GM21360 (cell line): ENCODE results near the gene AFF1.
A peak's percentile ranks its signal among the peaks of the same experiment; 100 is the strongest.

Experiments used
- ATAC-seq: cut with Tn5 transposase; IDR thresholded peaks from one replicate; pipeline ENCODE4 v1.9.1; 2021; ENCODE audit warnings: mild to moderate bottlenecking, moderate library complexity; ENCODE audit not compliant: unreplicated experiment

The AFF1 gene

GRCh38 chr4:86950831-86951525 is 16.2 kb downstream of the AFF1 start:
- ATAC-seq: no peak

GRCh38 chr4:86955888-86956451 is 21.2 kb downstream of the AFF1 start:
- no peak for ATAC-seq

- ATAC-seq: peak; percentile 60
Measured at GRCh38 chr4:86957215-86957614, 22.4 kb downstream of the AFF1 start.

- no peak for ATAC-seq
Measured at GRCh38 chr4:86959588-86960500, 25.0 kb downstream of the AFF1 start.

GRCh38 chr4:86960557-86960961 is 25.7 kb downstream of the AFF1 start:
- no peak for ATAC-seq

- ATAC-seq: no peak
Measured at GRCh38 chr4:86961116-86961515, 26.3 kb downstream of the AFF1 start.

GRCh38 chr4:86961605-86962295 is 26.9 kb downstream of the AFF1 start:
- peak; percentile 69 for ATAC-seq

GRCh38 chr4:86963697-86964096 is 28.9 kb downstream of the AFF1 start:
- ATAC-seq: no peak

- ATAC-seq: peak; percentile 54
Measured at GRCh38 chr4:86965019-86965976, 30.5 kb downstream of the AFF1 start.

- ATAC-seq: no peak
Measured at GRCh38 chr4:86967073-86967472, 32.3 kb downstream of the AFF1 start.

- no peak for ATAC-seq
Measured at GRCh38 chr4:86967798-86968197, 33.0 kb downstream of the AFF1 start.

- no peak for ATAC-seq
Measured at GRCh38 chr4:86968547-86968946, 33.7 kb downstream of the AFF1 start.

- ATAC-seq: no peak
Measured at GRCh38 chr4:86970447-86971354, 35.9 kb downstream of the AFF1 start.

- no peak for ATAC-seq
Measured at GRCh38 chr4:86971355-86971683, 36.5 kb downstream of the AFF1 start.

GRCh38 chr4:86972997-86973396 is 38.2 kb downstream of the AFF1 start:
- no peak for ATAC-seq

GRCh38 chr4:86973668-86974067 is 38.9 kb downstream of the AFF1 start:
- ATAC-seq: no peak

GRCh38 chr4:86974551-86974994 is 39.8 kb downstream of the AFF1 start:
- ATAC-seq: no peak

GRCh38 chr4:86975927-86976326 is 41.1 kb downstream of the AFF1 start:
- ATAC-seq: no peak
